DOHH2 (cell line): ENCODE measurements around the gene ADCY3.

Experiments used
- H3F3A ChIP-seq: fragments of 200-600 bp; sonication (generic), shearing (Covaris generic); 2 replicates; pipeline ENCODE4 v1.6.0; 2016; ENCODE audit warnings: antibody characterized with exemption, mild to moderate bottlenecking; ENCODE audit not compliant: control insufficient read depth, insufficient read depth
- H3K27ac ChIP-seq: fragments of 200-600 bp; sonication (generic); 2 replicates; pipeline ENCODE4 v1.5.1; 2014; ENCODE audit warnings: low read depth, mild to moderate bottlenecking, low read length, moderate library complexity
- H3K27me3 ChIP-seq: fragments of 200-600 bp; sonication (generic); 2 replicates; pipeline ENCODE4 v1.6.1; 2014; ENCODE audit warnings: mild to moderate bottlenecking, low read length, mixed read lengths; ENCODE audit not compliant: control insufficient read depth
- H3K36me3 ChIP-seq: fragments of 200-600 bp; sonication (generic); 2 replicates; pipeline ENCODE4 v1.6.1; 2014; ENCODE audit warnings: mild to moderate bottlenecking, low read length, moderate library complexity, mixed read lengths; ENCODE audit not compliant: control insufficient read depth
- H3K4me1 ChIP-seq: fragments of 200-600 bp; sonication (generic); 2 replicates; pipeline ENCODE4 v1.6.1; 2014; ENCODE audit warnings: mild to moderate bottlenecking, low read length, mixed read lengths; ENCODE audit not compliant: control insufficient read depth
- H3K4me2 ChIP-seq: fragments of 200-600 bp; sonication (generic); 2 replicates; pipeline ENCODE4 v1.6.0; 2014; ENCODE audit warnings: mild to moderate bottlenecking, low read length, moderate library complexity
- H3K4me3 ChIP-seq: fragments of 200-600 bp; sonication (generic); 2 replicates; pipeline ENCODE4 v1.5.1; 2014; ENCODE audit warnings: mild to moderate bottlenecking, low read length, mixed read lengths
- H3K79me2 ChIP-seq: fragments of 200-600 bp; sonication (generic); 2 replicates; pipeline ENCODE4 v1.6.1; 2014; ENCODE audit warnings: mild to moderate bottlenecking, low read length, mixed read lengths; ENCODE audit not compliant: control insufficient read depth
- H3K9me2 ChIP-seq: fragments of 200-600 bp; sonication (generic); replicated peaks from 2 replicates; pipeline ENCODE4 v1.6.1; 2014; ENCODE audit warnings: mild to moderate bottlenecking, low read length, mixed read lengths; ENCODE audit not compliant: control insufficient read depth
- H3K9me3 ChIP-seq: fragments of 200-600 bp; sonication (generic); 2 replicates; pipeline ENCODE4 v1.6.1; 2014; ENCODE audit warnings: antibody characterized with exemption, low read length, mixed read lengths; ENCODE audit not compliant: control insufficient read depth, insufficient read depth
- H4K20me1 ChIP-seq: fragments of 200-600 bp; sonication (generic); 2 replicates; pipeline ENCODE4 v1.6.0; 2014; ENCODE audit warnings: low read depth, mild to moderate bottlenecking, antibody characterized with exemption, low read length, moderate library complexity; ENCODE audit not compliant: control insufficient read depth, insufficient read depth
- EZH2phosphoT487 ChIP-seq: fragments of 200-600 bp; sonication (generic); IDR thresholded peaks from 2 replicates; pipeline ENCODE4 v1.6.1; 2017; ENCODE audit warnings: borderline replicate concordance, mild to moderate bottlenecking, antibody characterized with exemption, low read length, moderate library complexity, mixed read lengths
- TF ChIP-seq, protein P1 (sequence below): fragments of 200-600 bp; sonication (generic); IDR thresholded peaks from one replicate; pipeline ENCODE4 v1.5.1; 2014; ENCODE audit warnings: antibody characterized with exemption, mild to moderate bottlenecking, low read depth, low read length; ENCODE audit not compliant: poor library complexity, severe bottlenecking

The ADCY3 gene

DNA sequence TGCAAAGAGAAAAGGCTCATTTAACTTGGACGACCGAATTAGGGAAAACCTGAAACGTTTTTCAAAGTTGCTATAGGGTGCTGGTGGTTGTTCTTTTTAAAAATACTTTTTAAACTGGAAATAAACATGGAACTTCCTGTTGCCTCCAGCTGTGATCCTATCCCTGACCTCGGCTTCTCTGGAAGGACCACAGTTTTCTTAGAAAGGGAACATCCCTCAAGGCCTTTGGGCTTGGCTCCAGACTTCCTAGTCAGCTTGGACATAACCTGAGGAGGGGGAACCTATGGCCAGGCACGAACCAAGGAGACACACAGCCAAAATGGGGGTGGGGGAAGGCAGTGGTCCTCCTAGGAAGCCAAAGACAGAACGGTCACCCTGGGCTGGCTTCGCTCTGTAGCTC is 69.1 kb downstream of the ADCY3 start:
- no peaks in the 10 kb centered on the region for H3F3A ChIP-seq
- TF ChIP-seq, protein P1, sequence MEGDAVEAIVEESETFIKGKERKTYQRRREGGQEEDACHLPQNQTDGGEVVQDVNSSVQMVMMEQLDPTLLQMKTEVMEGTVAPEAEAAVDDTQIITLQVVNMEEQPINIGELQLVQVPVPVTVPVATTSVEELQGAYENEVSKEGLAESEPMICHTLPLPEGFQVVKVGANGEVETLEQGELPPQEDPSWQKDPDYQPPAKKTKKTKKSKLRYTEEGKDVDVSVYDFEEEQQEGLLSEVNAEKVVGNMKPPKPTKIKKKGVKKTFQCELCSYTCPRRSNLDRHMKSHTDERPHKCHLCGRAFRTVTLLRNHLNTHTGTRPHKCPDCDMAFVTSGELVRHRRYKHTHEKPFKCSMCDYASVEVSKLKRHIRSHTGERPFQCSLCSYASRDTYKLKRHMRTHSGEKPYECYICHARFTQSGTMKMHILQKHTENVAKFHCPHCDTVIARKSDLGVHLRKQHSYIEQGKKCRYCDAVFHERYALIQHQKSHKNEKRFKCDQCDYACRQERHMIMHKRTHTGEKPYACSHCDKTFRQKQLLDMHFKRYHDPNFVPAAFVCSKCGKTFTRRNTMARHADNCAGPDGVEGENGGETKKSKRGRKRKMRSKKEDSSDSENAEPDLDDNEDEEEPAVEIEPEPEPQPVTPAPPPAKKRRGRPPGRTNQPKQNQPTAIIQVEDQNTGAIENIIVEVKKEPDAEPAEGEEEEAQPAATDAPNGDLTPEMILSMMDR = no peak
- no peak for TF ChIP-seq EZH2phosphoT487
- H4K20me1 ChIP-seq = no peaks in the 10 kb centered on the region
- no peaks in the 10 kb centered on the region for H3K79me2 ChIP-seq
- no peaks in the 10 kb centered on the region for H3K4me1 ChIP-seq
- no peak overlapping the region for H3K4me3 ChIP-seq
- H3K4me2 ChIP-seq = no peak overlapping the region
- H3K27me3 ChIP-seq = no peaks in the 10 kb centered on the region
- H3K27ac ChIP-seq = no peak overlapping the region
- H3K9me3 ChIP-seq = no peaks in the 10 kb centered on the region
- H3K9me2 ChIP-seq = no peaks in the 10 kb centered on the region
- peaks cover 23% of the 10 kb centered on the region for H3K36me3 ChIP-seq

DNA sequence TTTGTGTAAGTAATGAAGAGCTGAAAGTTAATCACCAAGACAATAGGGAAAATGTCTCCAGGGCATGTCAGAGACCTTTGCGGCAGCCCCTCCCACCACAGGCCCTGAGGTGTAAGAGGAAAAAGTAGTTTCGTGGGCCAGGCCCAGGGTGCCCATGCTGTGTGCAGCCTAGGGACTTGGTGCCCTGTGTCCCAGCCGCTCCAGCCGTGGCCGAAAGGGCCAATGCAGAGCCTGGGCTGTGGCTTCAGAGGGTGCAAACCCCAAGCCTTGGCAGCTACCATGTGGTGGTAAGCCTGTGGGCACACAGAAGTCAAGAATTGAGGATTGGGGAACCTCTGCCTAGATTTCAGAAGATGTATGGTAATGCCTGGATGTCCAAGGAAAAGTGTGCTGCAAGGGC is 74.3 kb downstream of the ADCY3 start:
- no peaks in the 10 kb centered on the region for H3F3A ChIP-seq
- H3K9me3 ChIP-seq = no peaks in the 10 kb centered on the region
- no peaks in the 10 kb centered on the region for H3K4me1 ChIP-seq
- no peak for TF ChIP-seq EZH2phosphoT487
- TF ChIP-seq, protein P1 = no peak
- H3K4me2 ChIP-seq = no peak overlapping the region
- H3K27ac ChIP-seq = no peak overlapping the region
- peaks cover 15% of the 10 kb centered on the region for H3K36me3 ChIP-seq
- no peaks in the 10 kb centered on the region for H3K79me2 ChIP-seq
- H4K20me1 ChIP-seq = no peaks in the 10 kb centered on the region
- H3K9me2 ChIP-seq = no peaks in the 10 kb centered on the region
- H3K27me3 ChIP-seq = no peaks in the 10 kb centered on the region
- H3K4me3 ChIP-seq = no peak overlapping the region

DNA sequence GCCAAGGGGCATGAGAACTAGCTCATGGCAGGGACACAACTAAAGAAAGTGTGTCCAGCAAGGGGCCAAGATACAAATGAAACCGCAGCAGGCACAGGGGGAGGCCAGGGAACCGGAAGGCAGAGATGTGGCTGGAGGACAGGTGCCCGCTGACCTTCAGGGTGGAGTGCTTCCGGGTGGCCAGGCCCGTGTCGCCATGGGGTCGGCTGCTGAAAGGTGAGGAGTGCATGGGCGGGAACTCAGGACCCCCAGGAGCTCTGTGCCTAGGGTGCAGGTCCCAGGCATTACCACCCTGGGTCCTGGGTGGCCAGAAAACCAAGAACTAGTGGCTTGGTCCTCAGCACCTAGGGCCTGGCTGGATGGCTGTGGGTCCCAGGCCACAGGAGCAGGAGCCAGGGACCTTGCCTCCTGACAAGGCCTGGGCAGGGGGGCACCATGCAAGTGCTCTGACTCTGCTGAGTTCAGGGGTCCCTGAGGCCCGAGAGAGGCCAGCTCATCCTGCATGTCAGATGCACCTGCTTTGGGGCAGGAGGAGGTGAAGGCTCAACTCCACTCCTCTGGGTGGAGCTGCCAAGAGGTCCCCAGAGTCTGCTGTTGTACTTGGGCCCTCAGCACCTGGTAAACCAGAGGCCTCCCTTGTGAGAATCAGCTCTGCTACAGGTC is 75.9 kb downstream of the ADCY3 start:
- Histone ChIP-seq H3F3A (no peaks in the 10 kb centered on the region), H3K4me2 (no peak overlapping the region), H3K4me3 (no peak overlapping the region), H3K9me3 (no peaks in the 10 kb centered on the region), H3K4me1 (no peaks in the 10 kb centered on the region), H3K36me3 (peaks cover 24% of the 10 kb centered on the region), H3K9me2 (no peaks in the 10 kb centered on the region), H3K27me3 (no peaks in the 10 kb centered on the region), H4K20me1 (no peaks in the 10 kb centered on the region), H3K79me2 (no peaks in the 10 kb centered on the region), H3K27ac (no peak overlapping the region)
- TF ChIP-seq, protein P1 = no peak
- TF ChIP-seq EZH2phosphoT487 = no peak

DNA sequence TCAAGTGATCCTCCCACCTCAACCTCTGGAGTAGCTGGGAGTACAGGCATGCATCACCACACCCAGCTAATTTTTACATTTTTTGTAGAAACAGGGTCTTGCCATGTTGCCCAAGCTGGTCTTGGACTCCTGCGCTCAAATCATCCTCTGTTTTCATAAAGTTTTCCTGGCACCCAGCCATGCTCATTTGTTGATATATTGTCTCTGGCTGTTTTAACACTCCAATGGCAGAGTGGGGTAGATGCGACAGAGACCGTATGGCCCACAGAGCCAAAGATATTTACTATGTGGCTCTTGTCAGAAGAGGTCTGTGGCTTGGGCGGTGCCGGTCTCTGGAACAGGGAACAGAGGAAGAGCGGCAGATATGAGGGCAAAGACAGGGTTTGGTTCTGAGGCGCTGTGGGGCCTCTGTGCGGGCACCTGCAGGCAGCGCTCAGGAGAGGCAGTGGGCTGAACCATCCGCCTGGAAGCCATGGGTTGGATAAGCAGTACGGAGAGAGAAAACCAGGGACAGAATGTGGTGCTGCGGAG is 76.6 kb downstream of the ADCY3 start:
- TF ChIP-seq EZH2phosphoT487 = no peak
- TF ChIP-seq, protein P1 = no peak

More for the DNA sequence above, 76.6 kb downstream of the ADCY3 start:
- H3K27me3 ChIP-seq = no peaks in the 10 kb centered on the region
- H3K27ac ChIP-seq = no peak overlapping the region
- no peaks in the 10 kb centered on the region for H3K79me2 ChIP-seq
- peaks cover 23% of the 10 kb centered on the region for H3K36me3 ChIP-seq
- no peak overlapping the region for H3K4me2 ChIP-seq
- H3K4me3 ChIP-seq = no peak overlapping the region
- no peaks in the 10 kb centered on the region for H4K20me1 ChIP-seq
- no peaks in the 10 kb centered on the region for H3F3A ChIP-seq
- no peaks in the 10 kb centered on the region for H3K4me1 ChIP-seq
- no peaks in the 10 kb centered on the region for H3K9me3 ChIP-seq
- no peaks in the 10 kb centered on the region for H3K9me2 ChIP-seq
